ENCODE measurements around the gene SLC13A5.

The SLC13A5 gene

GRCh38 chr17:6638046-6638908 lies 74.9 kb downstream of the SLC13A5 start:
- no peak for DNase-seq (ENCODE audit: low spot score)

GRCh38 chr17:6637458-6637840 lies 75.7 kb downstream of the SLC13A5 start:
- DNase-seq (ENCODE audit: low spot score) = no peak

GRCh38 chr17:6636616-6637457 lies 76.3 kb downstream of the SLC13A5 start:
- DNase-seq (ENCODE audit: low spot score) = no peak

- no peak for DNase-seq (ENCODE audit: low spot score)
Observed at GRCh38 chr17:6636105-6636504, 77.1 kb downstream of the SLC13A5 start.
